GM21515 (cell line): ENCODE results near the gene LRRFIP1.
"Not testable (repeated sequence)": the region's sequence is repeated elsewhere in the genome, so short reads cannot be mapped to it uniquely, and the experiment has no call there.

ENCODE experiments used
- ATAC-seq: cut with Tn5 transposase; IDR thresholded peaks from one replicate; pipeline ENCODE4 v1.9.1; 2021; ENCODE audit not compliant: unreplicated experiment

LRRFIP1 gene, protein sequence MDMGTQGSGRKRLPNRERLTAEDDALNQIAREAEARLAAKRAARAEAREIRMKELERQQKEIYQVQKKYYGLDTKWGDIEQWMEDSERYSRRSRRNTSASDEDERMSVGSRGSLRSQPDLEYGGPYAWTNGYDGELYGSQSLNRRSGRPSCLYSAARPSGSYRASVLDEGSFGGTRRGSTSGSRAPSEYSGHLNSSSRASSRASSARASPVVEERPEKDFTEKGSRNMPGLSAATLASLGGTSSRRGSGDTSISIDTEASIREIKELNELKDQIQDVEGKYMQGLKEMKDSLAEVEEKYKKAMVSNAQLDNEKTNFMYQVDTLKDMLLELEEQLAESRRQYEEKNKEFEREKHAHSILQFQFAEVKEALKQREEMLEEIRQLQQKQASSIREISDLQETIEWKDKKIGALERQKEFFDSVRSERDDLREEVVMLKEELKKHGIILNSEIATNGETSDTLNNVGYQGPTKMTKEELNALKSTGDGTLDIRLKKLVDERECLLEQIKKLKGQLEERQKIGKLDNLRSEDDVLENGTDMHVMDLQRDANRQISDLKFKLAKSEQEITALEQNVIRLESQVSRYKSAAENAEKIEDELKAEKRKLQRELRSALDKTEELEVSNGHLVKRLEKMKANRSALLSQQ

DNA sequence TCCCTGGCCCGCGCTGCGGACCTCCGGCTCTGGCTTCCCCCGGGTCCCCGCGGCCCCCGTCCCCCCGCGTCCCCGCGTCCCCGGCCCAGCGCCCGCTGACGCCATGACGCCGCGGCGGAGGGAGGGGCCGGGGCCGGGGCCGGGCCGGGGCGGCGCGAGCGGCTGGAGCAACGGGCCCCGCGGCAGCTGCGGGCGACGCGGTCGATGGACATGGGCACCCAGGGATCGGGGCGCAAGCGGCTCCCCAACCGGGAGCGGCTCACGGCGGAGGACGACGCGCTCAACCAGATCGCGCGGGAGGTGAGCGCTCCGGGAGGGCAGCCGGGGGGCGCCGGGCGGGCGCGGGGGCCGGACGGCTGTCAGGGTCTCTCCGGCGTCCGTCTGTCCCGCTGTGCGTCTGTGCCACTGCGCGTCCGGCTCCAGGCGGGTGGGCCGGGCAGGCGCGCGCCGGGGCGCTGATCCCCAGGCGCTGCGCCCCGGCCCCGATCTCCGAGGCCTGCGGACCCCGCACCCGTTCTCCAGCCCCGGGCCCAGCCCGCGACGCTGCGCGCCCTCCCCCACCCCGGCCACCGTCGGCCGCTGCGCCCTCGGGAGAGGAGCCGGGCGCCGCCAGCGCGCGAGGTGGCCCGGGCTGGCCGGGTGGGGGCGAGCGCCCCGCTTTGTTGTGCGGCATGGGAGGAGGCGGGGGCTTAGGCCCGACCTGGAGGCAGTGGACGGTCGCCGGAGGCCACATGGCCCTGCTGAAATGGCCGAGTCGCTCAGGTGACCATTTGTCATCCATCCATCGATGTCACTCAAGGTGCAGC is at the start of gene LRRFIP1:
TSS of gene LRRFIP1 (plus strand) at position 147 of the 806 bp plus-strand sequence. CDS start at position 205, 58 bp downstream.
- no peak for ATAC-seq

DNA sequence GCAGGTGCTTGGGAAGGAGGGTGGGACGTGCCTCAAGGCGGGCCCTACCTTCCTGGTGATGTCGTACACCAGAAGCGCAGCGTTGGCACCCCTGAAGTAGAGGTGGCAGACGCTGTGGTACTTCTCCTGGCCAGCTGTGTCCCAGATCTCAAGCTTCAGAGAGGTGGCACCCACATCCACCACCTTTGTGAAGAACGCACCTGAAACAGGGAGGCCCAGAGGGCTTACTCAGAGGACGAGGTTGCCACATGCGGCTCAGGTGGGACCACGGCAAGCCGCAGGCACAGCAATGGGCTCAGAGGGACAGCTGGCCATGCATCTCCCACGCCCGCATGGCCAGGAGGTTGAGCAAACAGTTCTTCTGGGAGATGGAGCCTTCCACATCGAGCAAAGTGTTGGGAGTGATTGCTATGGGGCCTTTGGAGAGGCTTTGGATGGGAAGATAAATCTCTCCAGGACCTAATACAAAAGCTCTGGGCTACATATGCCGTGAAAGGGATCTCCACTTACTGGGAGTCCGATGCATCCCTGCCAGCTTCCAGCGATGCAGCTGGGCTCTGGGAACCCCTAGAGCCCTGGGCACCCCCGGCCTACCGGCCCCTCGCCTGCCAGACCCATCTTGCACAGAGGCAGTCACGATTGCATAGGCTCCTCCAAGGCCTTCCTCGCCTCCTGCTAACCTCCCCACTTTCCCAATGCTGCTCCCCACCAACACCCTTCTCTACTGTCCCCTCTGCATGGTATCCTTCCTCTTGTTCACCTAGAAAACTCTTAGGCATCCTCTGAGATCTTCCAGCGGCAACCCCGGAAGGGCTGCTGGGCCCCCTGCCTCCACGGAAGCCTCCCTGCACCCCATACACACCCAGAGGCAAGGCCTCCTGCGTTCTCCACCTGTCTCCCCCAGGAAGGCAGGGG is 49.2 kb upstream of the LRRFIP1 start:
- ATAC-seq, result no peak

DNA sequence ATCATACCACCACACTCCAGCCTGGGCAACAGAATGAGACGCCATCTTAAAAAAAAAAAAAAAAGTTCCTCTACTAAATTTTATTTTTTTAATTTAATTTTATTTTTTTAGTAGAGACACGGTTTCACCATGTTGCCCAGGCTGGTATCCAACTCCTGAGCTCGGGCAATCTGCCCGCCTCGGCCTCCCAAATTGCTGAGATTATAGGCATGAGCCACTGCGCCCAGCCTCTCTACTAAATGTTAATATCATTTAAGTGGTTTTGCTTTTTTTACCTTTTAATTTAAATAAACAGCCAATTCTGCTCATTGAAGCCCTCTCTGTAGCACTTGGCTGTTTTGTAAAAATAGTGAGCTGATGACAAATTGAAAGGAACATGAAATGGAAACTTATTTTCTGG is 46.1 kb upstream of the LRRFIP1 start:
- ATAC-seq, result no peak

- ATAC-seq, result no peak
Measured at GRCh38 chr2:237581751-237582746, 45.3 kb upstream of the LRRFIP1 start.

DNA sequence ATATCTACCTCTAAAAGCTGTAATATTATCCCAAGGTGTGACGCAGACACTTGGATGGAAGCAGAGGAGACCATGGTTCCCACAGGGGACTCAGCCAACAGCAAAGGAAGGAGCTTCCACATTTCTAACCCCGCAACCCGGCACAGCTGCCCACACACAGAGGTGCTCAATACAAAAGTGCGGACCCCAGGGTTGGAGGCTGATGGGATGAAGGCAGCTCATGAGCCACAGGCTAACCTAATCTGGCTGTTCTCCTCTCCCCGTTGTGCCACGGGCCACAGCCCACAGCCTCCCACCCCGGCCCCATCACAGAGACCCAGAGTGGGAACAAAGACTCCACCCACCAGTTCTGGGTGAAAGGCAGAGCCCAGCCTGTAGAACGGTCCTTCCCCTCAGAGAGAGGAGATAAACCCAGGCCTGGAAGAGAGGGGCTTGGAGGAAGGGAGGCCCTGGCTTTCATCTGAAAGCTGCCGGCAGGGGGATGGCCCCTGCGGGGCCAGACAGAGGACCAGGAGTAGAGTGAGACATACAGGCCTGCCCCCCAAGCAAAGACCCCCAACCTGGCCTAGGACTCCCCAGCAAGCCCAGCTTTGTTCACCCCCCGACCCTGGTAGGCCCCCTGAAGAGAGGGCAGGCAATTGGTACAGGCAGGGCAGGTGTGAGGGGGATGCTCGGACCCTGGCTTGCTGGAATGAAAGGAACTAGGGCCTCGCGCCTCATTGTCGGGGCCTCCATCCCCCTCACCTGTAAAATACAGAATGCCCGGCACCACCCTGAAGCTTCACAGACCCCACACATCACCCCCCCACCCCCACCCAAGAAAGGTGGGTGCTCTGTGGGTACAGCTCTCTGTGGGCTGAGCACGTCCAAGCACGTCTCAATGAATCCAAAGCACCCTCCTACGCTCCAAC is 43.7 kb upstream of the LRRFIP1 start:
- no peak for ATAC-seq

DNA sequence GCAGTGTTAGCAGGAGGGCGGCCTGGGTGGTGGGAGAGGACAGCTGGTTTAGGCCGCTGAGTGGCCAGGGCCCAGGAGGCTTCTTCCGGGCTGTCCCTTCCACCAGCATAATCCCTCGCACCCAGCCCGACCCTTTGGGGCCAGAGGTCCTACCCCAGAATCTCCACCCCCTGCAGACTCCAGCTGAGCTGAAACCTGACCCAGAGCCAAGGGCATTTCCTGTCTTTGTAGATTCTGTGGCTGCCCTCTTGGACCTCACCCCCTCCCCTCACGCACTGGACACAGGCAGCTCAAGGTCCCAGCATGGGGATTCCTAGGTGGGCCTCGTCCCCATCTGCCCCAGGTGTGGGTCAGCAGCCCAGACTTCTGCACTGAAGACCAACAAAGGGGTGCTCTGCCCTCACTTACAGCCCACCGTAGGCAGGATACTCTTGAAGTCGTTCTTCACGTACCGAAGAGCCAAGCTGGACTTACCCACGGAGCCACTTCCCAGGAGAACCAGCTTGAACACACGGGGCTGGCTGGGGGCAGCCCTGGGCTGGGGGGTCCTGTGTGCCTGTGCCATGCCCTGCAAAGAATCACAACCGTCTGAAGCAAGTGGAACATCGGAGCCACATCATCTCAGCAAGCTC is 41.7 kb upstream of the LRRFIP1 start:
- no peak for ATAC-seq

GRCh38 chr2:237588044-237588696 is 39.2 kb upstream of the LRRFIP1 start:
- ATAC-seq, result no peak

- ATAC-seq, result no peak
Measured at GRCh38 chr2:237590272-237591140, 36.9 kb upstream of the LRRFIP1 start, which contains the start of gene RAB17. Gene RAB17, minus strand, starts transcription at chr2:237590734. Its CDS starts 4,580 bp downstream, at chr2:237586154.

DNA sequence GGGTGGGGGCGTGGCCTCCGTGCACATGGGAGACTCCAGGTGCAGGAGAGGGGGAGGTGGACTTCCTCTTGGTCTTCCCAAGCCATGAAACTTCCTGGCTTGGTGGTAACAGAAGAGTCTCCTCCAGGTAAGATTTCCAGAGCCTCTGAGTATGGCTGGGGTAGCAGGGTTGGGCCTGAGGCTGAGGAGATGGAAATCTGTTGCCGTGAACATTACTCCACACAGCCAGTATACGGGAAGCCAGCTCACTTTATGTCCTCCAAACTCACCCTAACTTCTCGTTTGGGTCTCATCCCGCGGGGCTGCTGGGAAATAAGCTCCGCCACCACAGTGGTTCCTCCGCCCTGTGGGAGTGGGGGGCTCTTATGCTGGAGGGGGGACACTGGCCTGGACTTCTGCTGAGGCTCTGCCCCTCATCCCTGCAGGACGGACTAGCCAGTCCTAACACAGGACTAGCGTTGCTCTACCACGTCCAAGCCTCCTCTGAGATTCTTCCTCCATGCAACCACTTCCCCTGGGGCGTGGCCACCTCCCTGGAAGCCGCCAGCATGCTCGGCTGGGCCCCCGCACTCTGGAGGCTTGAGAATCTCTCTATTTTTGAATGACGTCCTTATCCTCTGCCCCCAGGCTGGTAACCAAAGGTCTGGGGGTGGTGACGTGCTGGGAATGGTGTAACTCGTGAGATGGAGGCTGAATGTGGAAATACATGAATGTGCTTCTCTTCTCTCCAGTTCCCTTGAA is 36.1 kb upstream of the LRRFIP1 start:
- ATAC-seq, result no peak

DNA sequence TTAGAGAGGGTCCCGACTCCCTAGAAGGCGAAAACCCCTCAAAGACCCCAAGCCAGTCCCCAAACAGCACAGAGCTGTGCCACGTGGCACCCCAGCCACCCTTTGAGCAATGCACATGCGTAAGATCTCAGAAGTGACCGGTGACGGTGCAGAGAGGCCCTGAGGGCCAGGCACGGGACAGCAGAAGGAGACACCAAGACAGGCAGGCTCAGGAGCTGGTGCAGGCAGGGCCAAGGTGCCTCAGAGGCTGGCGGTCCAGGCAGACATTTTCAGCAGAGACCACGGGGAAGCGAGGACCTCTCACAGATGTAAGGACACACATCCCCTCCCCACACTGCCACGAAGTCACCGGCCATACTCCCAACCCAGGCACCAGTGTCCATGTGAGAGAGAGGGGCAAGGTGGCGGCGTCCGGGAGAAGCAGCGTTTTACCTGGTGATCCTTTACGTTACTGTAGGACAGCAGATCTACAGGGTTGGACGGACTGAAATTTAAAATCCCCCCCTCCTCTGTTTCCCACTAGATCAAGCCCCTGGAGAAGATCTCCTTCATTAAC is 34.9 kb upstream of the LRRFIP1 start:
- ATAC-seq, result no peak

DNA sequence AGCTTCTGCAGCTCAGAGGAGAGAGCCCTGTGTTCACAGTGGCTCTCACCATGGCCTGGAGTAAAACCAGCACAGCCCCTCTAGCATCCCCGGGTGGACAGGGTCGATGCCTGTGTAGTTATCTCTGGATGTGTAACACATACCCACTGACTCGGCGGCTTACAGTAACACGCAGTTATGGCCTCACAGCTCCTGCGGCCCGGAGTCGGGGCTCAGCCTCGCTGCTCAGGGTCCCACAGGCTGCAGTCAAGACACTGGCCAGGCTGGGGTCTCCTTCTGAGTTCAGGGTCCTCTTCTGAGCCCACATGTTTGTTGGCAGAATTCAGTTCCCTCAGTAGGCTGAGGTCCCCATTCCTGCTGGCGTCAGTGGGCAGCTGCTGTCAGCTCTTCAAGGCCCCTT is 34.4 kb upstream of the LRRFIP1 start:
- ATAC-seq, result no peak

DNA sequence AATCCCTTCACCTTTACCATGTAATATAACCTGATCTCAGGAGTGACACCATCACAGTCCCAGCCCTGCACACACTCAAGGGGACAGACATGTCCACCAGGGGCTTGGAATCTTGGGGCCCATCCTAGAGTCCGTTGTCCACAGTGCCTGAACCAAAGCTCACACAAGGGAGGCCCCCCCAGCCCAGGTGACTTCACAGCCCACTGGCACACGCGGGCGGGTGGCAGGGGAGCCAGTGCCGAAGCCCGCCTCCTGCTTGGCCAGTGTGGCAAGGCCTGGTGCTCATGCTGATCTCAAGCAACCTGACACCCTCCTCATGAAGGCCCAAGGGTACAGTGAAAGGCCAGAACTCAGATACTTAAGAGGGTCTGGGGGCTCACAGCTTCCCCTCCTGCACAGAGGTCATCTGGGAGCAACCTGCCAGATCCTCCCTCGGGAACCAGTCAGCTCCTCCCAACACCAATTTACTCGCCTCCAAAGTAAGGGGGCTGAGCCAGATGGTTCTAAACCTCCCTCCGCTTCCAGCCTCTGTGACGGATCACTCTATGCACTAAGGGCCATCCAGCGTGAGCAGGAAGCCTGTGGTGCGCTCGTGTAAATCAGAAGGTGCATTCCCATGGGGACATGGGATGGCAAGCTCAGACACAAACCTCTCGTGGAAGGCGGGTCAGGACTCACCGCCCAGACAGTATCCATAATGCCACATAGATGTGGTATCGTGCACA is 33.6 kb upstream of the LRRFIP1 start:
- no peak for ATAC-seq

DNA sequence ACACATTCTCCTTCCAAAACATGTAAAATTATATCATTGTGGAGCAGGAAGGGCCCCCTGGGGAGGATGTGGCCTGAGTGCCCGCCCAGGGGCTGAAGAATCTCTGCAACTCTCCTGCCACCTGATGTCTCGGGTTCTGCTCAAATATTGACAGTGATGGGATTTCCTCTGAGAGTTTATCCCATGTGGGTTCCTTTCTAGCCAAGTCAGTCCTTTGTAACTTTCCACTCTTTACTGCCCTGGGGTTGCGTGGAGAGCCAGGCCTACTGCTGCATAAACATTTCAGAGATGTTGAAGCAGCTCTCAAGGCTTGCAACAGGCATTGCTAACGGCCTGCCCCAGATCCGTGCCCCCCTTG is 32.9 kb upstream of the LRRFIP1 start:
- no peak for ATAC-seq

- not testable (repeated sequence) for ATAC-seq
Measured at GRCh38 chr2:237595829-237596519, 31.4 kb upstream of the LRRFIP1 start.
